Endothelial cell of coronary artery (primary cell): ENCODE results near the gene CACNA1H. TPM values are rescaled to one million over a fixed set of nuclear protein-coding genes. Genes with fewer than 3 reads are reported as not detected.

ENCODE experiments used
- total RNA-seq: library from RNA; depleted of rRNA; stranded (reverse); fragments of >200 nt; gene quantifications from 2 replicates; pipeline ENCODE4 v1.2.3, GENCODE V29; 2014

Gene CACNA1H
- total RNA-seq: 1.8 TPM in 1 of 2 replicates, not detected in the other

DNA sequence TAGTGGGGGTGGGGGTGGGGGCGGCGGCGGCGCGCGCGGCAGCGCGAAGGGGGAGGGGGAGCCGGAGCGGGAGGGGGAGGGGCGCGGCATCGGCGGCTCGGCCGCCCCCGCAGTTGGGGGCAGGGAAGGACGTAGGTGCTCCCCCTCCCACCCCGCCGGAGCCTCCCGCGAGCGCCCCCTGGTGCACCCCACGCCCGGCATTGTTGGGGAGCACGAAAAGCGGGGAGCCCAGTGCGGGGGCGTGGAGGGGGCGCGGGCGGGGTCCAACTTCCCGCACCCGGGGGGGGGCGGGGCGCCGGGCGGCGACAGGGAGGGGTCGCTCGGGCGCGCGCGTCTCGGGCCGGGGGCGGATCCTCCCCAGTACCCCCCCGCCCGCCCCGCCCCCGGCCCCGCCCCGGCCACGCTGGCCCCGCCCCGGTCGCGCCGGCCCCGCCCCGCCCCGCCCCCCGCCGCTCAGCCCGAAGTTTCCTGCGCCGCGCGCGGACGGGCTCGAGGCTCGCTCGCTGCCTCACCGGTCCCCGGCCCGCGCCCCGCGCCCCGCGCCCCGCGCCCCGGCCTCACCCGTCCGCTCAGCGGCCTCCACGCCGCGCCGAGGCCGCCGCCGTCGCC lies at the start of gene CACNA1H:
CACNA1H (plus strand) TSS at position 456 of the 609 bp plus-strand sequence. CDS start 632 bp downstream, outside the sequence.

DNA sequence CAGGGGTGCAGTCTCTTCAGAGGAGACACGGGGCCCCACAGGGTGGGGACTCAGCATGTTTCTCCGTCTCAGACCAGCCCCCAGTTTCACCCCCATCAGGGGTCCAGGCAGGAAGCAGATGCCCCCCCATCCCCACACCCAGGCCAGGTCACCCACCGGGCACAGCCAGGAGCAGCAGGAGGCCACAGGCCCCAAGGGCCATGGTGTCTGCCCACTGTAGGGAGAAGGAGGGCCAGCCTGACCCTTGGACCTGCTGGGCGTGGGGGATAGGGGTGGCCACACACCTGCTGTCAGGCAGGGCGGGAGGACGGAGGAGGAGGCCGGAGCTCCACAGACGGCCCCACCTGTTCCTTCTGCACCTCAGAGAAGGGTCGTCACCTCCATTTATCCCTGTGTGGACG lies 72.1 kb downstream of the CACNA1H start, which contains the start of gene TPSG1:
TPSG1 (minus strand) TSS at position 218 of the 401 bp plus-strand sequence; CDS start at position 202, 16 bp downstream.

DNA sequence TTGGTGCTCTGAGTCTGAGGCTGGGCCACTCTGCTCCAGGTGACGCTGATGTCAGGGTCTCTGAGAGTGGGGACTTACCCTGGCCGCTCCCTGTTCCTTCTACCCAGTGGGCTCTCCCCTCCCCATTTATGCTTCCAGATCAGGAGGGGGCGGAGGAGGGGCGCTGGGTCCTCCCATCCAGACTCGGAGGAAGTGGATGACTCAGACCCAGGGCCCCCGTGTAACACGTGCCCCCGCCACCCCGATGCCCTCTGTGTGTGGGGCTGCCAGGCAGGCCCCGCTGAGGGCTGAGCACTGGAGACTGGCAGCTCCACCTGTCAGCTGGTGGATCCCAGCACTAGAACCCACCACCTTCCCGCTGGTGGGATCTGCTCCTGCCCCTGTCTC lies 77.2 kb downstream of the CACNA1H start, which contains the start of gene TPSB2:
TPSB2 (minus strand) TSS at position 101 of the 387 bp plus-strand sequence. CDS start 233 bp downstream, outside the sequence.

DNA sequence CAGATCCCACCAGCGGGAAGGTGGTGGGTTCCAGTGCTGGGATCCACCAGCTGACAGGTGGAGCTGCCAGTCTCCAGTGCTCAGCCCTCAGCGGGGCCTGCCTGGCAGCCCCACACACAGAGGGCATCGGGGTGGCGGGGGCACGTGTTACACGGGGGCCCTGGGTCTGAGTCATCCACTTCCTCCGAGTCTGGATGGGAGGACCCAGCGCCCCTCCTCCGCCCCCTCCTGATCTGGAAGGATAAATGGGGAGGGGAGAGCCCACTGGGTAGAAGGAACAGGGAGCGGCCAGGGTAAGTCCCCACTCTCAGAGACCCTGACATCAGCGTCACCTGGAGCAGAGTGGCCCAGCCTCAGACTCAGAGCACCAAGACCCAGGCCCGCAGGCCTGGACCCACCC lies 87.5 kb downstream of the CACNA1H start, which contains the start of gene TPSAB1:
TPSAB1 (plus strand) TSS at position 270 of the 400 bp plus-strand sequence. CDS start 234 bp downstream, outside the sequence.

DNA sequence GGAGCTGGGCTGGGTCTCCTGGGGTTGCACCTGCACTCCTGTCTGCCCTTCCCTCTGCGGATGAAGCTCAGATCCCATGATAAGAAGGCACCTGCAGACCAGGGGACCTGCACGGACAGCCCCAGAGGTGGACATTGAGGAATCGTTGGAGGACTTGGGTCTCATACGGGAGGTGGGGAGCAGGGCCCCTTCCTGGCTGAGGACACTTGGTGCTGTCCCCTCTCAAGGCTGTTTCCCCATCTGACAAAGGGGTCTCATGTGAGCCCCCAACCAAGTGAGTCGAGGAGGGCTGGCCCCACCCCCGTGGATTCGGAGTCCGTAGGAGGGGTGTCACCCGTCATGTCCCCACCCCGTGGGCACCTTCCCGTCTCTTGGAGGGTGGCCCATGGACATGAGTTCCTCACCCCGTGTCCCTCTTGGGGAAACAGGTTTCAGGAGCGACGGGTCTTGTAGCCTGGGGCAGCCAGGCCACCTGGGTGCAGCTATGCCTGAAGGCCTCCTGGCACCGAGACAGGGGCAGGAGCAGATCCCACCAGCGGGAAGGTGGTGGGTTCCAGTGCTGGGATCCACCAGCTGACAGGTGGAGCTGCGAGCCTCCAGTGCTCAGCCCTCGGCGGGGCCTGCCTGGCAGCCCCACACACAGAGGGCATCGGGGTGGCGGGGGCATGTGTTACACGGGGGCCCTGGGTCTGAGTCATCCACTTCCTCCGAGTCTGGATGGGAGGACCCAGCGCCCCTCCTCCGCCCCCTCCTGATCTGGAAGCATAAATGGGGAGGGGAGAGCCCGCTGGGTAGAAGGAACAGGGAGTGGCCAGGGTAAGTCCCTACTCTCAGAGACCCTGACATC lies 102.6 kb downstream of the CACNA1H start, which contains the start of gene TPSD1:
TPSD1 (plus strand) TSS at position 794 of the 847 bp plus-strand sequence. CDS start 212 bp downstream, outside the sequence.

Other genes starting within 250 kb of the CACNA1H start
- 7.8 and 9.1 TPM in 2 replicates for gene LMF1, start 182.1 kb upstream of the CACNA1H start, total RNA-seq
- 0.28 and 0.45 TPM in 2 replicates for gene SOX8, start 171.3 kb upstream of the CACNA1H start, total RNA-seq
- under 0.01 TPM in 1 of 2 replicates, not detected in the other for gene SSTR5, start 80.4 kb upstream of the CACNA1H start, total RNA-seq
- not detected in 2 replicates for gene C1QTNF8, start 56.9 kb upstream of the CACNA1H start, total RNA-seq
- not detected in 2 replicates for gene TPSG1, start 72.2 kb downstream of the CACNA1H start, total RNA-seq
- not detected in 2 replicates for gene TPSB2, start 77.1 kb downstream of the CACNA1H start, total RNA-seq
- not detected in 2 replicates for gene TPSAB1, start 87.6 kb downstream of the CACNA1H start, total RNA-seq
- gene TPSD1, start 103.0 kb downstream of the CACNA1H start, total RNA-seq: not detected in 2 replicates
- 44.3 and 50.8 TPM in 2 replicates for gene UBE2I, start 156.5 kb downstream of the CACNA1H start, total RNA-seq
- gene BAIAP3, start 180.5 kb downstream of the CACNA1H start, total RNA-seq: 0.18 and 1.4 TPM in 2 replicates
- 64.8 and 70.5 TPM in 2 replicates for gene TSR3, start 198.8 kb downstream of the CACNA1H start, total RNA-seq
- gene GNPTG, start 198.8 kb downstream of the CACNA1H start, total RNA-seq: 19.9 and 36.2 TPM in 2 replicates